Calu3 (cell line): ENCODE measurements around the gene ZBTB20. TPM values are rescaled to one million over a fixed set of nuclear protein-coding genes. Genes with fewer than 3 reads are reported as not detected.

ENCODE experiments used
- BruUV-seq: library from RNA; stranded (reverse); fragments of 400-500 nt; replicated peaks from 2 replicates; lab custom pipeline; 2021; lab: Mats Ljungman, UMichigan
- CTCF ChIA-PET: fragments of 300-600 bp; sonication (Branson Sonifier 250); formaldehyde crosslinking; loops from one replicate; lab custom pipeline; 2022; ENCODE audit warnings: antibody characterized with exemption; lab: Charles Lee
- DNase-seq: peaks from one replicate; pipeline ENCODE4 v3.0.0; 2022
- H3K27ac Mint-ChIP-seq: one replicate; pipeline ENCODE4 v1.8.0; 2022; ENCODE audit warnings: mixed read lengths; ENCODE audit not compliant: unreplicated experiment
- H3K27me3 Mint-ChIP-seq: one replicate; pipeline ENCODE4 v1.8.0; 2022; ENCODE audit warnings: mixed read lengths; ENCODE audit not compliant: unreplicated experiment
- H3K36me3 Mint-ChIP-seq: one replicate; pipeline ENCODE4 v1.8.0; 2022; ENCODE audit warnings: mild to moderate bottlenecking, moderate library complexity, mixed read lengths; ENCODE audit not compliant: insufficient read depth, unreplicated experiment
- H3K4me1 Mint-ChIP-seq: one replicate; pipeline ENCODE4 v1.8.0; 2022; ENCODE audit warnings: mild to moderate bottlenecking, low read depth, mixed read lengths; ENCODE audit not compliant: unreplicated experiment
- H3K4me3 Mint-ChIP-seq: one replicate; pipeline ENCODE4 v1.8.0; 2022; ENCODE audit warnings: mild to moderate bottlenecking, low read depth, moderate library complexity, mixed read lengths; ENCODE audit not compliant: unreplicated experiment
- H3K9me3 Mint-ChIP-seq: one replicate; pipeline ENCODE4 v1.8.0; 2022; ENCODE audit warnings: low read depth, mixed read lengths; ENCODE audit not compliant: unreplicated experiment
- intact Hi-C: fragments of 100-400 bp; cut with micrococcal nuclease; formaldehyde crosslinking; loops from one replicate; pipeline ENCODE4 v1.10.0; 2022; ENCODE audit not compliant: unreplicated experiment
- total RNA-seq: library from RNA; stranded (reverse); gene quantifications from 2 replicates; pipeline ENCODE4 v1.2.3, GENCODE V29; 2022
- TF ChIP-seq, protein P1 (sequence below): fragments of 200-600 bp; IDR thresholded peaks from one replicate; pipeline ENCODE4 v1.8.0; 2022; ENCODE audit warnings: antibody characterized with exemption; ENCODE audit not compliant: unreplicated experiment

ZBTB20 gene
- total RNA-seq, 1 experiment from 2014 or later, result 24.1 TPM

DNA sequence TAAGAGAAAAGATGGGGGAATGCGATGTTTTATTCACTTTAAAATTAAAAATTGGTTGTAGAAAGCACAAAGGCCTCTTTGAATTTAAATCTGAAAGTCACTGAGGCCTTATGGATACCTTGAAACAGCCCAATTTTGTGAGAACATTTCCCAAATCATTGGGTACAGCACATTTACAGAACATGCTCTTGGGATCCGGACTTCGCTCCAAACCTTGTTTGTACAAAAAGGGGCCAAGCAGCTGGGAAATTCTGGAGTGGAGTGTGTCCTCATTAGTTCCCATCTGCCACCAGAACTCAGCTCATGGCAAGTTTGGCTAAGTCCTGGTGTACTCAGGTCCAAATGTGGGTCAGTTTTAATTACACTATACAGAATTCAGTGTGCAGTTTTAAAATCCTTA is 254.2 kb downstream of the ZBTB20 start:
- intact Hi-C loops, result no loop called here
- CTCF ChIA-PET, result no interaction called here
- no TSS peak for BruUV-seq
- Mint-ChIP-seq H3K27ac (no peak overlapping the region), H3K9me3 (no peaks in the 10 kb centered on the region), H3K27me3 (no peaks in the 10 kb centered on the region), H3K4me3 (no peak overlapping the region), H3K36me3 (no peaks in the 10 kb centered on the region), H3K4me1 (no peaks in the 10 kb centered on the region)
- DNase-seq, result no peak
- TF ChIP-seq, protein P1, sequence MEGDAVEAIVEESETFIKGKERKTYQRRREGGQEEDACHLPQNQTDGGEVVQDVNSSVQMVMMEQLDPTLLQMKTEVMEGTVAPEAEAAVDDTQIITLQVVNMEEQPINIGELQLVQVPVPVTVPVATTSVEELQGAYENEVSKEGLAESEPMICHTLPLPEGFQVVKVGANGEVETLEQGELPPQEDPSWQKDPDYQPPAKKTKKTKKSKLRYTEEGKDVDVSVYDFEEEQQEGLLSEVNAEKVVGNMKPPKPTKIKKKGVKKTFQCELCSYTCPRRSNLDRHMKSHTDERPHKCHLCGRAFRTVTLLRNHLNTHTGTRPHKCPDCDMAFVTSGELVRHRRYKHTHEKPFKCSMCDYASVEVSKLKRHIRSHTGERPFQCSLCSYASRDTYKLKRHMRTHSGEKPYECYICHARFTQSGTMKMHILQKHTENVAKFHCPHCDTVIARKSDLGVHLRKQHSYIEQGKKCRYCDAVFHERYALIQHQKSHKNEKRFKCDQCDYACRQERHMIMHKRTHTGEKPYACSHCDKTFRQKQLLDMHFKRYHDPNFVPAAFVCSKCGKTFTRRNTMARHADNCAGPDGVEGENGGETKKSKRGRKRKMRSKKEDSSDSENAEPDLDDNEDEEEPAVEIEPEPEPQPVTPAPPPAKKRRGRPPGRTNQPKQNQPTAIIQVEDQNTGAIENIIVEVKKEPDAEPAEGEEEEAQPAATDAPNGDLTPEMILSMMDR, result no peak

DNA sequence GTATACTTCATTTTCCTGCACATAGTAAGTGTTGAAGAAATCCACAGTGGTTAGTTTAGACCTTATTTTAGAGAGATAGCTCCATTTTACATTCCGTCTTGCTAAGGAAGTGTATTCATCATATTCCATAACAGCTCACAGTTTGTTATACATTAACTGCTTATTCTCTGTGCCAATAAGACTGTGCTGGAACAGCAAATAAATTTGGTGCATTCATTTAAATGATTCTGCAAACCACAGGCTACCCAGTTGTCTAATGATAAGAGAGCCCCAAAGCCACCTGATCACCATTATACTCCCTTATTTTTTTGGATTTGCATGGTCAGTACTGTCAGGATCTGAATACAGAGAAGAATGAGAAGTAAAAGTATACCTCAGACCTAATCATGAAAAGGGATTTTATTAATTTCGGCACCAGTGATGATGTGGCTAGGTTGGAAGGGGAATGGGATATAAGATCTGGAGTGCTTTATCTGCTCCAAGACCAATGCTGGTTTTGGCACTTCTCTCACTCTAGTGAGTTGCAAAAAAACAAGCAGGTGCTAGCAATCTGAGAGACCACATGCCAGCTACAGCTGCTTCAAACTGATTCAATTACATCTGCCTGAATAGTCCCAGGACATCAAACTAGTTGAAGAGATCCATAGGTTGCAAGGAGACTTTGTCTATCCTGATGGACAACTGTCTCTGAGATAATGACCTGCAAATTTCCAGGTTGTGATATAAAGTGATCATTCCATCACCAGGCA is 254.8 kb downstream of the ZBTB20 start:
- intact Hi-C loops, result no loop called here
- no TSS peak for BruUV-seq
- no peak overlapping the region for H3K27ac Mint-ChIP-seq
- DNase-seq, result no peak
- H3K36me3 Mint-ChIP-seq, result no peaks in the 10 kb centered on the region
- H3K27me3 Mint-ChIP-seq, result no peaks in the 10 kb centered on the region
- H3K4me3 Mint-ChIP-seq, result no peak overlapping the region
- no peaks in the 10 kb centered on the region for H3K9me3 Mint-ChIP-seq
- CTCF ChIA-PET, result no interaction called here
- TF ChIP-seq, protein P1, result no peak
- no peaks in the 10 kb centered on the region for H3K4me1 Mint-ChIP-seq

DNA sequence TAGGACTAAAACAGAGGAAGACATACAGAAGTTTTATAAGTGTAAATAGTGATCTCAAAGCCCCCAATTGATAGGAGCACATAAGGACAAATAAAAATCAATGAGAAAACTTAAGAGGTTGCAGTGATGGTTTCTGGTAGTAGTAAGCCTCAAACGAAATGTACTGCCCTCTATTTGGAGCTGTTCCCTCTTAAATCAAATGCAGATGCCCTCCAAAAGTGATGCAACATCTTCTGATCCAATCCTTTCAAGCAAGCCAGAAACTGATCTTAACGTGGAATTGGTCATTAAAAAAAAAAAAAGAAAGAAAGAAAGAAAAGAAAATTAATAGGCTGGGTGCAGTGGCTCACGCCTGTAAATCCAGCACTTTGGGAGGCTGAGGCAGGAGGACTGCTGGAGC is 259.3 kb downstream of the ZBTB20 start:
- no TSS peak for BruUV-seq
- H3K4me3 Mint-ChIP-seq, result no peak overlapping the region
- intact Hi-C loops, result no loop called here
- H3K27me3 Mint-ChIP-seq, result no peaks in the 10 kb centered on the region
- CTCF ChIA-PET, result no interaction called here
- no peak for DNase-seq
- TF ChIP-seq, protein P1, result no peak
- H3K27ac Mint-ChIP-seq, result no peak overlapping the region
- no peaks in the 10 kb centered on the region for H3K36me3 Mint-ChIP-seq
- no peaks in the 10 kb centered on the region for H3K9me3 Mint-ChIP-seq
- no peaks in the 10 kb centered on the region for H3K4me1 Mint-ChIP-seq

DNA sequence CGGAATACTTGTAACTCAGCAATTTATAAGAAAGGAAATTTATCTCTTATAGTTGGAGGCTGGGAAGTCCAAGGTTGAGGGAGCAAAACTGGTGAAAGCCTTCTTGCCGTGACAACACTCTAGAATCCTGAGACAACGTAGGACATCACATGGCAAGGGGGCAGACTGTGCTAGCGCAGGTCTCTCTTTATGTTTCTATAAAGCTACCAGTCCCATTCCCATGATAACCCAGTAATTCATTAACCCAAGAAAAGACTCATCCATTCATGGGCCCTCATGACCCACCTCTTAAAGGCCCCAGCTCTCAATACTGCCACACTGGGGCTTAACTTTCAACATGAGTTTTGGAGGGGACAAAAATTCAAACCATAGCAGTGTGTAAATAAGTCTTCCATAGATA is 260.2 kb downstream of the ZBTB20 start:
- TF ChIP-seq, protein P1, result no peak
- no peaks in the 10 kb centered on the region for H3K27me3 Mint-ChIP-seq
- DNase-seq, result no peak
- H3K4me1 Mint-ChIP-seq, result no peaks in the 10 kb centered on the region
- intact Hi-C loops, result no loop called here
- BruUV-seq, result no TSS peak
- CTCF ChIA-PET, result no interaction called here
- H3K36me3 Mint-ChIP-seq, result no peaks in the 10 kb centered on the region
- no peak overlapping the region for H3K4me3 Mint-ChIP-seq
- H3K9me3 Mint-ChIP-seq, result no peaks in the 10 kb centered on the region
- no peak overlapping the region for H3K27ac Mint-ChIP-seq
